ENCODE measurements around the gene TBXAS1.

The TBXAS1 gene

GRCh38 chr7:140039896-140040295 lies 210.8 kb downstream of the TBXAS1 start:
- no peak overlapping the region for H3K27ac ChIP-seq
- no peaks in the 10 kb centered on the region for H3K27me3 ChIP-seq
- peaks cover 69 to 92% (median 82%) of the 10 kb centered on the region in 11 experiments for H3K36me3 ChIP-seq
- TF ChIP-seq Cebpa-rat (IDR thresholded peaks at IDR 0.05), result no peak
- H3K9ac ChIP-seq, result no peak overlapping the region
- H3K4me2 ChIP-seq, result peak overlapping the region in 3 of 11 experiments; percentile 14 to 50 (median 41); a peak in 5 of 22 replicates
- H3K9me3 ChIP-seq (replicated peaks in 1 of 11), result no peaks in the 10 kb centered on the region
- H4K20me1 ChIP-seq, result peaks cover 39 to 98% (median 58%) of the 10 kb centered on the region in 11 experiments
- peaks cover 10 to 57% (median 21%) of the 10 kb centered on the region in 10 experiments for H3K4me1 ChIP-seq
- no peak overlapping the region for H3K4me3 ChIP-seq

- Histone ChIP-seq H3K9me3 (replicated peaks in 1 of 11) (no peaks in the 10 kb centered on the region), H3K36me3 (peaks cover 82 to 99% (median 93%) of the 10 kb centered on the region in 11 experiments), H3K4me3 (no peak overlapping the region), H3K4me2 (peak overlapping the region in 4 of 11 experiments; percentile 19 to 69 (median 40); a peak in 7 of 22 replicates), H4K20me1 (peaks cover 32 to 99% (median 44%) of the 10 kb centered on the region in 11 experiments), H3K27me3 (no peaks in the 10 kb centered on the region), H3K9ac (no peak overlapping the region; a peak in 1 of 22 replicates), H3K27ac (no peak overlapping the region), H3K4me1 (peaks cover 0 to 43% (median 11%) of the 10 kb centered on the region in 10 experiments; a peak in 15 of 20 replicates)
- no peak for TF ChIP-seq Cebpa-rat (IDR thresholded peaks at IDR 0.05)
These were observed 212.8 kb downstream of the TBXAS1 start for GRCh38 chr7:140041659-140042385.

GRCh38 chr7:140042386-140042670 lies 213.3 kb downstream of the TBXAS1 start:
- Histone ChIP-seq H4K20me1 (peaks cover 27 to 99% (median 39%) of the 10 kb centered on the region in 11 experiments), H3K4me2 (peak overlapping the region in 4 of 11 experiments; percentile 19 to 69 (median 40); a peak in 7 of 22 replicates), H3K4me3 (no peak overlapping the region), H3K36me3 (peaks cover 85 to 99% (median 89%) of the 10 kb centered on the region in 11 experiments), H3K27me3 (no peaks in the 10 kb centered on the region), H3K4me1 (peaks cover 0 to 38% (median 6%) of the 10 kb centered on the region in 10 experiments; a peak in 10 of 20 replicates), H3K27ac (no peak overlapping the region), H3K9me3 (replicated peaks in 1 of 11) (no peaks in the 10 kb centered on the region), H3K9ac (no peak overlapping the region; a peak in 1 of 22 replicates)
- no peak for TF ChIP-seq Cebpa-rat (IDR thresholded peaks at IDR 0.05)

- Histone ChIP-seq H3K27ac (no peak overlapping the region), H4K20me1 (peaks cover 8 to 99% (median 25%) of the 10 kb centered on the region in 11 experiments; a peak in 19 of 22 replicates)
- TF ChIP-seq Cebpa-rat (IDR thresholded peaks at IDR 0.05), result no peak
These were observed 215.2 kb downstream of the TBXAS1 start for GRCh38 chr7:140044251-140044650.

GRCh38 chr7:140045697-140046096 lies 216.6 kb downstream of the TBXAS1 start:
- H4K20me1 ChIP-seq, result peaks cover 0 to 99% (median 20%) of the 10 kb centered on the region in 11 experiments; a peak in 17 of 22 replicates
- no peak overlapping the region for H3K4me2 ChIP-seq
- H3K9ac ChIP-seq, result no peak overlapping the region
- no peaks in the 10 kb centered on the region for H3K27me3 ChIP-seq
- no peak overlapping the region for H3K4me3 ChIP-seq
- peaks cover 63 to 93% (median 82%) of the 10 kb centered on the region in 11 experiments for H3K36me3 ChIP-seq
- no peaks in the 10 kb centered on the region for H3K9me3 ChIP-seq (replicated peaks in 1 of 11)
- no peak overlapping the region for H3K27ac ChIP-seq
- no peak for TF ChIP-seq Cebpa-rat (IDR thresholded peaks at IDR 0.05)
- H3K4me1 ChIP-seq, result peaks cover 8 to 22% (median 14%) of the 10 kb centered on the region in 10 experiments; a peak in 19 of 20 replicates

More at GRCh38 chr7:140044251-140044650, 215.2 kb downstream of the TBXAS1 start:
- H3K4me3 ChIP-seq, result no peak overlapping the region
- no peaks in the 10 kb centered on the region for H3K27me3 ChIP-seq
- H3K4me2 ChIP-seq, result no peak overlapping the region
- H3K9ac ChIP-seq, result no peak overlapping the region
- no peaks in the 10 kb centered on the region for H3K9me3 ChIP-seq (replicated peaks in 1 of 11)
- peaks cover 76 to 94% (median 85%) of the 10 kb centered on the region in 11 experiments for H3K36me3 ChIP-seq
- H3K4me1 ChIP-seq, result peaks cover 1 to 26% (median 8%) of the 10 kb centered on the region in 10 experiments; a peak in 19 of 20 replicates

GRCh38 chr7:140047197-140047596 lies 218.1 kb downstream of the TBXAS1 start:
- no peak overlapping the region for H3K4me2 ChIP-seq
- no peaks in the 10 kb centered on the region for H3K27me3 ChIP-seq
- no peak overlapping the region for H3K9ac ChIP-seq
- H3K36me3 ChIP-seq, result peaks cover 51 to 92% (median 74%) of the 10 kb centered on the region in 11 experiments
- H4K20me1 ChIP-seq, result peaks cover 0 to 84% (median 23%) of the 10 kb centered on the region in 11 experiments; a peak in 16 of 22 replicates
- no peak overlapping the region for H3K27ac ChIP-seq
- no peaks in the 10 kb centered on the region for H3K9me3 ChIP-seq (replicated peaks in 1 of 11)
- TF ChIP-seq Cebpa-rat (IDR thresholded peaks at IDR 0.05), result no peak
- H3K4me3 ChIP-seq, result no peak overlapping the region
- peaks cover 8 to 23% (median 11%) of the 10 kb centered on the region in 10 experiments; a peak in 19 of 20 replicates for H3K4me1 ChIP-seq

GRCh38 chr7:140048138-140048537 lies 219.1 kb downstream of the TBXAS1 start:
- Histone ChIP-seq H3K9ac (no peak overlapping the region), H3K4me1 (peaks cover 8 to 18% (median 11%) of the 10 kb centered on the region in 10 experiments; a peak in 18 of 20 replicates), H3K4me3 (no peak overlapping the region), H4K20me1 (peaks cover 0 to 75% (median 17%) of the 10 kb centered on the region in 11 experiments; a peak in 12 of 22 replicates), H3K27ac (no peak overlapping the region), H3K36me3 (peaks cover 49 to 92% (median 75%) of the 10 kb centered on the region in 11 experiments), H3K9me3 (replicated peaks in 1 of 11) (no peaks in the 10 kb centered on the region), H3K27me3 (no peaks in the 10 kb centered on the region), H3K4me2 (no peak overlapping the region)
- TF ChIP-seq Cebpa-rat (IDR thresholded peaks at IDR 0.05), result no peak

- H3K4me2 ChIP-seq, result peak overlapping the region in 5 of 11 experiments; percentile 16 to 64 (median 40); a peak in 3 of 22 replicates
- H3K27me3 ChIP-seq, result no peaks in the 10 kb centered on the region
- no peak overlapping the region for H3K9ac ChIP-seq
- H3K4me3 ChIP-seq, result no peak overlapping the region
- H3K4me1 ChIP-seq, result peaks cover 10 to 23% (median 12%) of the 10 kb centered on the region in 10 experiments; a peak in 19 of 20 replicates
- no peak for TF ChIP-seq Cebpa-rat (IDR thresholded peaks at IDR 0.05)
- peaks cover 0 to 66% (median 17%) of the 10 kb centered on the region in 11 experiments; a peak in 13 of 22 replicates for H4K20me1 ChIP-seq
- no peaks in the 10 kb centered on the region for H3K9me3 ChIP-seq (replicated peaks in 1 of 11)
- H3K27ac ChIP-seq, result no peak overlapping the region
- peaks cover 51 to 93% (median 75%) of the 10 kb centered on the region in 11 experiments for H3K36me3 ChIP-seq
These were observed 219.9 kb downstream of the TBXAS1 start for GRCh38 chr7:140048989-140049338.

GRCh38 chr7:140049339-140050024 lies 220.4 kb downstream of the TBXAS1 start:
- TF ChIP-seq Cebpa-rat (IDR thresholded peaks at IDR 0.05), result no peak
- H3K9me3 ChIP-seq (replicated peaks in 1 of 11), result no peaks in the 10 kb centered on the region
- H3K4me1 ChIP-seq, result peaks cover 11 to 28% (median 17%) of the 10 kb centered on the region in 10 experiments
- H3K36me3 ChIP-seq, result peaks cover 51 to 93% (median 75%) of the 10 kb centered on the region in 11 experiments
- no peaks in the 10 kb centered on the region for H3K27me3 ChIP-seq
- no peak overlapping the region for H3K9ac ChIP-seq
- H3K4me3 ChIP-seq, result no peak overlapping the region
- H3K27ac ChIP-seq, result no peak overlapping the region
- peak overlapping the region in 8 of 11 experiments; percentile 6 to 64 (median 35); a peak in 11 of 22 replicates for H3K4me2 ChIP-seq
- H4K20me1 ChIP-seq, result peaks cover 0 to 65% (median 17%) of the 10 kb centered on the region in 11 experiments; a peak in 13 of 22 replicates

Measured in BLaER1 treated with 17β-estradiol and CSF1 and Interleukin-3, amounts not matched to agents 10 nM and 100 nM (cell line).